Sigmoid colon (tissue), 7 donors: ENCODE measurements around the gene STK24. TPM values are rescaled to one million over a fixed set of nuclear protein-coding genes. Genes with fewer than 3 reads are reported as not detected.

Experiments used
- DNase-seq: peaks from one replicate; pipeline ENCODE4 v3.0.0-alpha.2; 2019
- H3K27ac ChIP-seq, 4 donors: fragments of 200-600 bp; sonication (generic); one replicate each; pipeline ENCODE4 v1.5.1; 2016 to 2019; ENCODE audit warnings: mild to moderate bottlenecking in 1 of 4
- H3K27me3 ChIP-seq, 3 donors: fragments of 200-600 bp; sonication (generic); one replicate each; pipeline ENCODE4 v1.5.1; 2019; ENCODE audit warnings: mild to moderate bottlenecking in 1 of 3
- H3K36me3 ChIP-seq, 4 donors: fragments of 200-600 bp; sonication (generic); one replicate each; pipeline ENCODE4 v1.5.1; 2016 to 2019
- H3K4me1 ChIP-seq, 4 donors: fragments of 200-600 bp; sonication (generic); one replicate each; pipeline ENCODE4 v1.5.1; 2017 to 2019
- H3K4me3 ChIP-seq, 4 donors: fragments of 200-600 bp; sonication (generic); one replicate each; pipeline ENCODE4 v1.5.1; 2017 to 2019; ENCODE audit warnings: mild to moderate bottlenecking in 2 of 4, moderate library complexity in 1 of 4
- H3K9me3 ChIP-seq, 4 donors: fragments of 200-600 bp in 3 of 4; sonication (generic) in 3 of 4; one replicate each; pipeline versions ENCODE4 v1.5.1 to v1.6.1; 2013 to 2019
- CTCF ChIP-seq, 4 experiments: fragments of 450-650 bp in 3 of 4; fragments of 200-600 bp in 1 of 4; IDR thresholded peaks; one replicate each; pipeline ENCODE4 v1.5.1; 2016 to 2019; ENCODE audit warnings: antibody characterized with exemption in 4 of 4, mild to moderate bottlenecking in 3 of 4, moderate library complexity in 2 of 4
- EP300 ChIP-seq, 4 donors: sonication (generic); formaldehyde crosslinking; IDR thresholded peaks; one replicate each; pipeline ENCODE4 v1.6.1; 2017; ENCODE audit warnings: antibody characterized with exemption in 4 of 4
- POLR2A ChIP-seq, 2 donors: fragments of 450-650 bp; IDR thresholded peaks; one replicate each; pipeline ENCODE4 v1.6.1; 2016; ENCODE audit warnings: antibody characterized with exemption in 2 of 2, mild to moderate bottlenecking in 2 of 2, moderate library complexity in 2 of 2
- POLR2AphosphoS5 ChIP-seq, 4 donors: sonication (generic); formaldehyde crosslinking; IDR thresholded peaks; one replicate each; pipeline ENCODE4 v1.6.1; 2017; ENCODE audit warnings: antibody characterized with exemption in 4 of 4
- WGBS, 2 donors: extraction: QIAGEN DNeasy Blood & Tissue Kit; methylation state at CpG; one replicate each; pipeline ENCODE4 v1.1.7; 2013; 5-methylcytosine and 5-hydroxymethylcytosine counted together
- intact Hi-C: fragments of 100-400 bp; cut with DNase I; formaldehyde crosslinking; loops from one replicate; pipeline ENCODE4 v1.15.1; 2023
- polyA plus RNA-seq, 3 donors: library from polyadenylated mRNA; stranded (reverse); fragments of 200-250 nt; gene quantifications; one replicate each; pipeline ENCODE4 v1.2.3, GENCODE V29; 2013
- total RNA-seq, 4 donors: library from RNA; depleted of rRNA; stranded (reverse); fragments of >200 nt; gene quantifications; one replicate each; pipeline ENCODE4 v1.1.0, GENCODE V29; 2016
- donor health status: healthy with polysubstance abuse.
- donor health status: Bipolar disorder and iron deficiency.
- donor health status: healthy.

Gene STK24
- total and polyA plus RNA-seq, 7 donors = 59.7 to 200 (median 78.9) TPM

- no peaks in the 10 kb centered on the region for H3K4me1 ChIP-seq
- H3K9me3 ChIP-seq = no peaks in the 10 kb centered on the region
- no peak overlapping the region for H3K4me3 ChIP-seq
- H3K27me3 ChIP-seq = no peaks in the 10 kb centered on the region
- no peak overlapping the region for H3K27ac ChIP-seq
- no peaks in the 10 kb centered on the region for H3K36me3 ChIP-seq
- no peak for DNase-seq
- TF ChIP-seq EP300 (IDR thresholded peaks at IDR 0.05) (no peak), CTCF (IDR thresholded peaks at IDR 0.05) (no peak), POLR2AphosphoS5 (IDR thresholded peaks at IDR 0.05) (no peak), POLR2A (IDR thresholded peaks at IDR 0.05) (no peak)
- intact Hi-C loops = no loop called here
- WGBS, 2 donors = 91 to 97% methylated on average over 1 of the region's 1 CpG
These were observed 36.7 kb upstream of the STK24 start for GRCh38 chr13:98613591-98613990.

DNA sequence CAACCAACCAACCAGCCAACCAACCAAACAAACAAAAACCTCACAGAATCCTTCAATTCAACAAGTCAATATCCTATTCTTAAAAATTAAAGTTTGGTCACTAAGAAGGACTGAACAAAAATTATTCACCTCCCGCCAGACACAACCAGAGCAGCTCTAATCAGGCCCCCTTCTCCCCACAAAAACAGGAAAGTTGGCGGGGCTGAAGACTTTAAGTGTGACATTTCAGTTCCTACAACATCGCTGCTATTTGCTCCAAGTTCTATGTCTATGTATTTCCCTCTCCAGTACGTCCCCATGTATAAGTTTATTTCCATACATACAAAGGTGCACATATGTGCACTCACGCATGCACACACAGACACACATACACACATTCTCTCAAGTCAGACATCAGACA, 32.8 kb upstream of the STK24 start:
- no peak for DNase-seq
- H3K27me3 ChIP-seq = no peaks in the 10 kb centered on the region
- H3K4me1 ChIP-seq = no peaks in the 10 kb centered on the region
- H3K9me3 ChIP-seq = no peaks in the 10 kb centered on the region
- H3K4me3 ChIP-seq = no peak overlapping the region
- TF ChIP-seq POLR2A (IDR thresholded peaks at IDR 0.05) (no peak), EP300 (IDR thresholded peaks at IDR 0.05) (no peak), POLR2AphosphoS5 (IDR thresholded peaks at IDR 0.05) (no peak), CTCF (IDR thresholded peaks at IDR 0.05) (no peak)
- no peaks in the 10 kb centered on the region for H3K36me3 ChIP-seq
- WGBS, 2 donors = 74 to 92% methylated on average over 5 of the region's 5 CpGs
- intact Hi-C loops = no loop called here
- no peak overlapping the region for H3K27ac ChIP-seq

DNA sequence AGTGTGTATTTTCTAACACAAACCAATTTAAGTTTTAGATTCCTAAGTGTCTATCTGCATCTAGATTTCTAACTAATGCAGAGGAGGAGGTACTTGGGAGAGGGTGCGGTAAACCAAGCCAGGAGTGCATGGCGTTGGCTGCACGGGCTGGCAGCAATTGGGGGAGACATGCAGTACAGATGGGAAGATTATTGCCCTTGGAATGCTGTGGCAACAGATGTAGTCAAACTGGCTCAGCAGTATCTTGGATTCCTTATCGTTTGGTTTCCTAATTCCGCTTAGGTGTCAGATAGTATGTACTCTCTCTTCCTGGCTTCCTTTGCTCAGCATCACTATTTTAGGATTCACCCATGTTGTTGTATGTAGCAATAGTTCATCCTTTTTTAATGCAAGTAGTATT, 29.4 kb upstream of the STK24 start:
- Histone ChIP-seq H3K36me3 (no peaks in the 10 kb centered on the region), H3K27ac (no peak overlapping the region), H3K9me3 (no peaks in the 10 kb centered on the region), H3K27me3 (no peaks in the 10 kb centered on the region), H3K4me1 (no peaks in the 10 kb centered on the region), H3K4me3 (no peak overlapping the region)
- intact Hi-C loops = no loop called here
- 28 to 39% methylated on average over 5 of the region's 5 CpGs for WGBS, 2 donors
- TF ChIP-seq EP300 (IDR thresholded peaks at IDR 0.05) (no peak), POLR2A (IDR thresholded peaks at IDR 0.05) (no peak), POLR2AphosphoS5 (IDR thresholded peaks at IDR 0.05) (no peak)
- DNase-seq = no peak

- no peak for DNase-seq
- no peaks in the 10 kb centered on the region for H3K9me3 ChIP-seq
- no peak for TF ChIP-seq EP300 (IDR thresholded peaks at IDR 0.05)
- H3K27me3 ChIP-seq = no peaks in the 10 kb centered on the region
- H3K4me1 ChIP-seq = no peaks in the 10 kb centered on the region
- H3K27ac ChIP-seq = no peak overlapping the region
- H3K36me3 ChIP-seq = no peaks in the 10 kb centered on the region
- intact Hi-C loops = no loop called here
- H3K4me3 ChIP-seq = no peak overlapping the region
- 52 to 75% methylated on average over 2 of the region's 2 CpGs for WGBS, 2 donors
These were observed 22.8 kb upstream of the STK24 start for GRCh38 chr13:98599502-98600328.

DNA sequence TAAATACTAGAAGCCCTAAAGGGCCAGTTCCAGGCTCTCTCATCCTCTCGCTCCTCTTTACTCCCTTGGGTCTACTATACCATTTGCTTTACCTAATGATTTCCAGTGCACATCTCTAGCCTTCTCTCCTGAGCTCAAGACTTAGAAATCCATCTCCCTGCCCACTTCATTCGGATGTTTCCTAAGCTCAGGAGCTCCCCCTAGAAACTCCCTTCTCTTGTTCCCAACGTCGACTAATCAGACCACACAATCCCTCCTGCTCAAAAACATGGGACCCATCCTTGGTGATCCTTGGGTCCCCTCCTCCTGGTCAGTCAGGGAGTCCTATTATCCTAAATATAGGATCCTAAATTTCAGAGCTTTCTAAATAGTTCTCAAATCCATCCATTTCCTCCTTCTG, 21.1 kb upstream of the STK24 start:
- intact Hi-C loops = no loop called here
- TF ChIP-seq POLR2A (IDR thresholded peaks at IDR 0.05) = no peak
- no peak for TF ChIP-seq EP300 (IDR thresholded peaks at IDR 0.05)
- no peak for TF ChIP-seq POLR2AphosphoS5 (IDR thresholded peaks at IDR 0.05)
- TF ChIP-seq CTCF (IDR thresholded peaks at IDR 0.05) = no peak

GRCh38 chr13:98595134-98595533, 18.2 kb upstream of the STK24 start:
- TF ChIP-seq CTCF (IDR thresholded peaks at IDR 0.05) = no peak
- no peak for TF ChIP-seq EP300 (IDR thresholded peaks at IDR 0.05)
- no peak for TF ChIP-seq POLR2AphosphoS5 (IDR thresholded peaks at IDR 0.05)
- no peak for TF ChIP-seq POLR2A (IDR thresholded peaks at IDR 0.05)
- no peaks in the 10 kb centered on the region for H3K27me3 ChIP-seq
- WGBS, 2 donors = 90 to 94% methylated on average over 3 of the region's 3 CpGs
- intact Hi-C loops = no loop called here
- DNase-seq = no peak
- no peak overlapping the region for H3K4me3 ChIP-seq
- H3K36me3 ChIP-seq = no peaks in the 10 kb centered on the region
- no peaks in the 10 kb centered on the region for H3K4me1 ChIP-seq
- no peaks in the 10 kb centered on the region for H3K9me3 ChIP-seq
- no peak overlapping the region for H3K27ac ChIP-seq

More for the DNA sequence above, 21.1 kb upstream of the STK24 start:
- Histone ChIP-seq H3K27me3 (no peaks in the 10 kb centered on the region), H3K4me3 (no peak overlapping the region), H3K27ac (no peak overlapping the region), H3K36me3 (no peaks in the 10 kb centered on the region), H3K9me3 (no peaks in the 10 kb centered on the region), H3K4me1 (no peaks in the 10 kb centered on the region)
- 44 to 60% methylated on average over 4 of the region's 4 CpGs for WGBS, 2 donors
- DNase-seq = no peak
